OCI-LY1 (cell line): ENCODE results near the gene CFAP65.

ENCODE experiments used
- H2AFZ ChIP-seq: fragments of 200-600 bp; sonication (generic), shearing (Covaris generic); 2 replicates; pipeline ENCODE4 v1.6.0; 2014; ENCODE audit warnings: antibody characterized with exemption, mild to moderate bottlenecking, low read length
- H3F3A ChIP-seq: fragments of 200-600 bp; sonication (generic), shearing (Covaris generic); 2 replicates; pipeline ENCODE4 v1.6.0; 2014; ENCODE audit warnings: mild to moderate bottlenecking, antibody characterized with exemption, low read length, moderate library complexity; ENCODE audit not compliant: insufficient read depth
- H3K27ac ChIP-seq: fragments of 200-600 bp; sonication (generic); 2 replicates; pipeline ENCODE4 v1.5.1; 2014; ENCODE audit warnings: low read length, mixed run types, mild to moderate bottlenecking, low read depth; ENCODE audit not compliant: poor library complexity, severe bottlenecking
- H3K27me3 ChIP-seq: fragments of 200-600 bp; sonication (generic); 2 replicates; pipeline ENCODE4 v1.6.0; 2014; ENCODE audit warnings: antibody characterized with exemption, mild to moderate bottlenecking, low read length, moderate library complexity; ENCODE audit not compliant: insufficient read depth
- H3K36me3 ChIP-seq: fragments of 200-600 bp; sonication (generic); 2 replicates; pipeline ENCODE4 v1.6.1; 2014; ENCODE audit warnings: mild to moderate bottlenecking, antibody characterized with exemption, low read length, moderate library complexity, mixed read lengths; ENCODE audit not compliant: insufficient read depth
- H3K4me1 ChIP-seq: fragments of 200-600 bp; sonication (generic); 2 replicates; pipeline ENCODE4 v1.5.1; 2014; ENCODE audit warnings: mild to moderate bottlenecking, low read length, moderate library complexity; ENCODE audit not compliant: insufficient read depth, severe bottlenecking
- H3K4me2 ChIP-seq: fragments of 200-600 bp; sonication (generic), shearing (Covaris generic); 2 replicates; pipeline ENCODE4 v1.6.1; 2014; ENCODE audit warnings: low read length
- H3K4me3 ChIP-seq: fragments of 200-600 bp; sonication (generic); 2 replicates; pipeline ENCODE4 v1.5.1; 2014; ENCODE audit warnings: low read length, low read depth, mild to moderate bottlenecking, mixed read lengths; ENCODE audit not compliant: poor library complexity, severe bottlenecking
- H3K79me2 ChIP-seq: fragments of 200-600 bp; shearing (Covaris generic); 2 replicates; pipeline ENCODE4 v1.6.1; 2016; ENCODE audit warnings: mixed run types, low read length, mixed read lengths; ENCODE audit not compliant: insufficient read depth
- H3K9ac ChIP-seq: fragments of 200-600 bp; sonication (generic), shearing (Covaris generic); 2 replicates; pipeline ENCODE4 v1.6.1; 2014; ENCODE audit warnings: mild to moderate bottlenecking, low read length, mixed read lengths
- H3K9me2 ChIP-seq: fragments of 200-600 bp; sonication (generic), shearing (Covaris generic); 2 replicates; pipeline ENCODE4 v1.6.1; 2014; ENCODE audit warnings: low read depth, mild to moderate bottlenecking, low read length, mixed read lengths
- H3K9me3 ChIP-seq: fragments of 200-600 bp; shearing (Covaris generic); 2 replicates; pipeline ENCODE4 v1.6.1; 2014; ENCODE audit warnings: low read length, mixed read lengths
- H4K20me1 ChIP-seq: fragments of 200-600 bp; sonication (generic), shearing (Covaris generic); 2 replicates; pipeline ENCODE4 v1.6.0; 2016; ENCODE audit warnings: mild to moderate bottlenecking, low read length; ENCODE audit not compliant: insufficient read depth
- EZH2 ChIP-seq: fragments of 200-600 bp; sonication (generic), shearing (Covaris generic); IDR thresholded peaks from 2 replicates; pipeline ENCODE4 v1.8.0; 2017; ENCODE audit warnings: borderline replicate concordance, mixed run types, mild to moderate bottlenecking, antibody characterized with exemption, low read length, moderate library complexity, mixed read lengths
- TF ChIP-seq, protein P1 (sequence below): fragments of 200-600 bp; sonication (generic), shearing (Covaris generic); IDR thresholded peaks from 2 replicates; pipeline ENCODE4 v1.5.1; 2017; ENCODE audit warnings: mild to moderate bottlenecking, antibody characterized with exemption, low read length, moderate library complexity, mixed read lengths

Gene CFAP65, protein sequence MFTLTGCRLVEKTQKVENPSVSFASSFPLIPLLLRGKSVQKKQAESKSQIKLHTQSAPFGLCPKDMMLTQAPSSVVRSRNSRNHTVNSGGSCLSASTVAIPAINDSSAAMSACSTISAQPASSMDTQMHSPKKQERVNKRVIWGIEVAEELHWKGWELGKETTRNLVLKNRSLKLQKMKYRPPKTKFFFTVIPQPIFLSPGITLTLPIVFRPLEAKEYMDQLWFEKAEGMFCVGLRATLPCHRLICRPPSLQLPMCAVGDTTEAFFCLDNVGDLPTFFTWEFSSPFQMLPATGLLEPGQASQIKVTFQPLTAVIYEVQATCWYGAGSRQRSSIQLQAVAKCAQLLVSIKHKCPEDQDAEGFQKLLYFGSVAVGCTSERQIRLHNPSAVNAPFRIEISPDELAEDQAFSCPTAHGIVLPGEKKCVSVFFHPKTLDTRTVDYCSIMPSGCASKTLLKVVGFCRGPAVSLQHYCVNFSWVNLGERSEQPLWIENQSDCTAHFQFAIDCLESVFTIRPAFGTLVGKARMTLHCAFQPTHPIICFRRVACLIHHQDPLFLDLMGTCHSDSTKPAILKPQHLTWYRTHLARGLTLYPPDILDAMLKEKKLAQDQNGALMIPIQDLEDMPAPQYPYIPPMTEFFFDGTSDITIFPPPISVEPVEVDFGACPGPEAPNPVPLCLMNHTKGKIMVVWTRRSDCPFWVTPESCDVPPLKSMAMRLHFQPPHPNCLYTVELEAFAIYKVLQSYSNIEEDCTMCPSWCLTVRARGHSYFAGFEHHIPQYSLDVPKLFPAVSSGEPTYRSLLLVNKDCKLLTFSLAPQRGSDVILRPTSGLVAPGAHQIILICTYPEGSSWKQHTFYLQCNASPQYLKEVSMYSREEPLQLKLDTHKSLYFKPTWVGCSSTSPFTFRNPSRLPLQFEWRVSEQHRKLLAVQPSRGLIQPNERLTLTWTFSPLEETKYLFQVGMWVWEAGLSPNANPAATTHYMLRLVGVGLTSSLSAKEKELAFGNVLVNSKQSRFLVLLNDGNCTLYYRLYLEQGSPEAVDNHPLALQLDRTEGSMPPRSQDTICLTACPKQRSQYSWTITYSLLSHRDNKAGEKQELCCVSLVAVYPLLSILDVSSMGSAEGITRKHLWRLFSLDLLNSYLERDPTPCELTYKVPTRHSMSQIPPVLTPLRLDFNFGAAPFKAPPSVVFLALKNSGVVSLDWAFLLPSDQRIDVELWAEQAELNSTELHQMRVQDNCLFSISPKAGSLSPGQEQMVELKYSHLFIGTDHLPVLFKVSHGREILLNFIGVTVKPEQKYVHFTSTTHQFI (N-terminal part only)

DNA sequence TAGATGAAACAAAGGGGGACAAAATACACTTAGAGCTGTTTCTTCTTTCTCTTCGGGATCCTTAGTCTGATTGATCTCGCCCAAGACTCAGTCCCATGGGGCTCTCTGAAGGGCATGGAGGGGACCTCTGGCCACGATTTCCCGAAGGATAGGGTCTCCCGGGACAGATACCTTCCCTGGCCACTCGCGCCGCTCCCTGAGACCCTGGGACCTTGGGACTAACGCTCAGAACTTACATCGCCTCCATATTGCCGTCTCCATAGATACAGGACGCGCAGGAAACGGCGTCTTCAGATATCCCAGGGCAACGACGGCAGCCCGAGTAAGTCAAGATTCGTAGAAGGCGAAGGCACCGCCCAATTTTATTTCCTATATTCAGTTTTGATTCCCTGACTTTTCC lies at the start of gene CFAP65:
TSS of gene CFAP65 (minus strand) at position 265 of the 400 bp plus-strand sequence. CDS start 2,468 bp downstream, outside the sequence.
- Histone ChIP-seq H2AFZ (no peak within 1 kb of the TSS), H3K27me3 (peaks cover 3% of the 10 kb centered on the region; the same call in 1 of the 2 replicates), H3K4me3 (no peak within 1 kb of the TSS), H3K27ac (no peak within 1 kb of the TSS), H3K79me2 (no peaks in the 10 kb centered on the region), H3K9me2 (no peaks in the 10 kb centered on the region), H3K36me3 (no peaks in the 10 kb centered on the region), H3K9ac (no peak within 1 kb of the TSS), H3K9me3 (no peaks in the 10 kb centered on the region), H3K4me2 (no peak within 1 kb of the TSS), H3F3A (no peaks in the 10 kb centered on the region), H3K4me1 (no peaks in the 10 kb centered on the region), H4K20me1 (no peaks in the 10 kb centered on the region)
- TF ChIP-seq, protein P1, sequence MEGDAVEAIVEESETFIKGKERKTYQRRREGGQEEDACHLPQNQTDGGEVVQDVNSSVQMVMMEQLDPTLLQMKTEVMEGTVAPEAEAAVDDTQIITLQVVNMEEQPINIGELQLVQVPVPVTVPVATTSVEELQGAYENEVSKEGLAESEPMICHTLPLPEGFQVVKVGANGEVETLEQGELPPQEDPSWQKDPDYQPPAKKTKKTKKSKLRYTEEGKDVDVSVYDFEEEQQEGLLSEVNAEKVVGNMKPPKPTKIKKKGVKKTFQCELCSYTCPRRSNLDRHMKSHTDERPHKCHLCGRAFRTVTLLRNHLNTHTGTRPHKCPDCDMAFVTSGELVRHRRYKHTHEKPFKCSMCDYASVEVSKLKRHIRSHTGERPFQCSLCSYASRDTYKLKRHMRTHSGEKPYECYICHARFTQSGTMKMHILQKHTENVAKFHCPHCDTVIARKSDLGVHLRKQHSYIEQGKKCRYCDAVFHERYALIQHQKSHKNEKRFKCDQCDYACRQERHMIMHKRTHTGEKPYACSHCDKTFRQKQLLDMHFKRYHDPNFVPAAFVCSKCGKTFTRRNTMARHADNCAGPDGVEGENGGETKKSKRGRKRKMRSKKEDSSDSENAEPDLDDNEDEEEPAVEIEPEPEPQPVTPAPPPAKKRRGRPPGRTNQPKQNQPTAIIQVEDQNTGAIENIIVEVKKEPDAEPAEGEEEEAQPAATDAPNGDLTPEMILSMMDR: no peak
- no peak for TF ChIP-seq EZH2

DNA sequence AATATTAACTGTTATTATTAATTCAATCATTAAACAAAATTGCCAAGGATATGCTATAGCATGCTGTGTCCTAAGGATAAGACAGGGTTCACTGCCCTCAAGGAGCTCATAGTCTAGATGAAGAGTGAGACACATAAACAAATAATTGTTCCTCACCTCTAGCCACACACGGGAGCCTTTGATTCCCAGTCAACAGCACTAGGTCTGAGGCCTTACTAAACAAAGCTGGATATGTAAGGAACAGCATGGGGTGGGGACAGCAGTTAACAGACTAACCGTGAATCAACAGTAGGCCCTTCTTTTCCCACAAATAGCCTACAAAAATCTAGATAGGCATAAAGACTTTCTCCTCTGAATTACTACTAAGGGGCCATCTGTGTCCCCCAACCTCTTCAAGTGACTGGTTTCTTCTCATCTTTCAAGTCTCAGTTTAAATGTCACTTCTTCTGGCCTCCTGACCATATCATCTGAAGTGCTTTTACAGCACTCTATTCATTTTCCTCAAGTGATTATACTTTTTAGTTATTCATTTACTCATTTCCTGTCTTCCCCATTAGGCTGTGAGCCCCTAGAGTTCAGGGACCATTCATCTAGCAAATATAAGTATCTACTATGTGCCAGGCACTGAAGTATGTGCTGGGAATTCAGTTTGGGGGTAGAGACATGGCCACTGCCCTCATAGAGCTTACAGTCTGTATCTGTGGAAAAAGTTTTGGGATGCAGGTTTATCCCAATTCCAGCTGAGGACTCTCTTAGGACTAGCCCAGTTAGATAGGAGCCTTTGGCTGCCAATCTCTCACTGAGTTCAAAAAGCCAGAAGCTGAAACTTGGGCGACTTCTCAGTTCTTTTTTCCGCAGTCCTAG lies 49.4 kb upstream of the CFAP65 start:
- Histone ChIP-seq H3K4me2 (no peak overlapping the region), H3K27ac (no peak overlapping the region), H3K4me3 (no peak overlapping the region), H2AFZ (no peak overlapping the region), H3K4me1 (no peaks in the 10 kb centered on the region), H3K9ac (no peak overlapping the region), H3K79me2 (no peaks in the 10 kb centered on the region), H3K9me3 (no peaks in the 10 kb centered on the region), H3K9me2 (no peaks in the 10 kb centered on the region), H3F3A (no peaks in the 10 kb centered on the region), H3K27me3 (no peaks in the 10 kb centered on the region), H3K36me3 (no peaks in the 10 kb centered on the region), H4K20me1 (no peaks in the 10 kb centered on the region)
- TF ChIP-seq, protein P1: no peak
- TF ChIP-seq EZH2: no peak

DNA sequence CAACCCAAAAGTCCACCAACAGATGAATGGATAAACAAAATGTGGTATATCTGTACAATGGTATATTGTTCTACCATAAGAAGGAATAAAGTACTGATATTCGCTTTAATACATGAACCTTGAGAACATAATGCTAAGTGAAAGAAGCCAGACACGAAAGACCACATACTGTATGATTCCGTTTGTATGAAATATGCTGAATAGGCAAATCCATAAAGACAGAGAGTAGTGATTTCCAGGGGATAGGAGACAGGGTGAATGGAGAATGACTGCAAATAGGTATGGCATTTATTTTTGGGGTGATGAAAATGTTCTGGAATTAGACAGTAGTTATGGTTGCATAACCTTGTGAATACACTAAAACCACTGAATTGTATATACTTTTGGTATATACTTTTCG lies 48.0 kb upstream of the CFAP65 start:
- H3K9ac ChIP-seq: no peak overlapping the region
- H4K20me1 ChIP-seq: no peaks in the 10 kb centered on the region
- no peaks in the 10 kb centered on the region for H3K4me1 ChIP-seq
- H3K9me2 ChIP-seq: no peaks in the 10 kb centered on the region
- H3K9me3 ChIP-seq: no peaks in the 10 kb centered on the region
- H2AFZ ChIP-seq: no peak overlapping the region
- no peaks in the 10 kb centered on the region for H3K79me2 ChIP-seq
- H3F3A ChIP-seq: no peaks in the 10 kb centered on the region
- no peaks in the 10 kb centered on the region for H3K36me3 ChIP-seq
- H3K27ac ChIP-seq: no peak overlapping the region
- TF ChIP-seq, protein P1: no peak
- no peak for TF ChIP-seq EZH2
- H3K27me3 ChIP-seq: no peaks in the 10 kb centered on the region
- H3K4me3 ChIP-seq: no peak overlapping the region
- H3K4me2 ChIP-seq: no peak overlapping the region
